ENCODE measurements around the gene DEPDC5. TPM values are rescaled to one million over a fixed set of nuclear protein-coding genes. Genes with fewer than 3 reads are reported as not detected.

The DEPDC5 gene
- total and polyA plus RNA-seq, 2 of the 8 experiments (the other 6 are each of a cell fraction or from before 2014, with no cell fraction given) = 18.3 to 26.5 TPM

DNA sequence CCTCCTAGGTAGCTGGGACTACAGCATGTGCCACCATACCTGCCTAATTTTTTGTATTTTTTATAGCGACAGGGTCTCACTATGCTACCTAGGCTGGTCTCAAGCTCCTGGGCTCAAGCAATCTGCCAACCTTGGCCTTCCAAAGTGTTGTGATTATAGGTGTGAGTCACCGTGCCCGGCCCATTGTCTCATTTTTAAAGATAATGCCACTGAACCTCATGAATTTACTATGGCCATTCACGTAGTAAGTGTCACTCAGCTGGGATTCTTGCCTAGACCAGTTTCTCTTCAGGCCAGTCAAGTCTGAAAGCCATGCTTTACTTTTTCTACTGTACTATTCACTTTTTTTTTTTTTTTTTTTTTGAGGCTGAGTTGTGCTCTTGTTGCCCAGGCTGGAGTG is 22.4 kb downstream of the DEPDC5 start:
- Histone ChIP-seq H4K91ac (replicated peaks; ENCODE audit: insufficient read length, low read length) (no peak overlapping the region), H3K36me3 (ENCODE audit: control insufficient read depth in 2 of 4, insufficient read depth in 4 of 4, low read length in 3 of 4) (peaks cover 6 to 24% (median 15%) of the 10 kb centered on the region in 4 experiments; a peak in 6 of 8 replicates), H3K27ac (ENCODE audit: low read depth, low read length) (no peak overlapping the region), H3K14ac (ENCODE audit: insufficient read length) (no peak overlapping the region), H2BK20ac (ENCODE audit: low read length) (no peak overlapping the region), H4K5ac (ENCODE audit: insufficient read length, low read depth, low read length) (no peak overlapping the region), H2BK15ac (ENCODE audit: low read length) (no peak overlapping the region), H3K56ac (replicated peaks; ENCODE audit: insufficient read length, low read depth, low read length) (no peak overlapping the region), H2AFZ (ENCODE audit: low read length) (no peak overlapping the region), H3K18ac (ENCODE audit: extremely low read depth, low read length) (no peak overlapping the region), H2BK120ac (replicated peaks; ENCODE audit: low read depth, low read length) (no peak overlapping the region), H3K4me2 (ENCODE audit: insufficient read depth in 1 of 2, low read depth in 2 of 2, low read length in 2 of 2) (no peak overlapping the region), H3K79me1 (ENCODE audit: low read depth, low read length) (no peaks in the 10 kb centered on the region), H3K27me3 (replicated peaks in 1 of 4; ENCODE audit: control insufficient read depth in 3 of 4, extremely low read depth in 1 of 4, insufficient read depth in 3 of 4, low read length in 3 of 4) (no peaks in the 10 kb centered on the region), H4K20me1 (replicated peaks in 1 of 2; ENCODE audit: control insufficient read depth in 1 of 2, insufficient read depth in 2 of 2, low read length in 2 of 2) (peaks cover 0 to 2% of the 10 kb centered on the region in 2 experiments), H3K23me2 (ENCODE audit: low read depth, low read length) (no peaks in the 10 kb centered on the region), H3K4ac (replicated peaks; ENCODE audit: insufficient read length, low read depth, low read length) (no peak overlapping the region), H2BK5ac (ENCODE audit: low read depth, low read length) (no peak overlapping the region), H4K8ac (ENCODE audit: extremely low read depth, insufficient read depth, low read length) (no peak overlapping the region), H3K9me3 (ENCODE audit: insufficient read depth in 2 of 2, low read depth in 1 of 2, low read length in 1 of 2) (no peaks in the 10 kb centered on the region), H2AK5ac (ENCODE audit: low read depth, low read length) (no peak overlapping the region), H3K79me2 (ENCODE audit: control insufficient read depth in 1 of 2, insufficient read depth in 2 of 2, low read length in 2 of 2) (no peaks in the 10 kb centered on the region), H3K4me1 (replicated peaks in 1 of 4; ENCODE audit: control insufficient read depth in 3 of 4, insufficient read depth in 4 of 4, low read length in 3 of 4) (no peaks in the 10 kb centered on the region), H2BK12ac (ENCODE audit: low read depth, low read length) (no peak overlapping the region), H3K9ac (replicated peaks in 1 of 4; ENCODE audit: extremely low read depth in 1 of 4, low read depth in 3 of 4, low read length in 3 of 4) (no peak overlapping the region), H3K23ac (ENCODE audit: insufficient read length) (no peak overlapping the region), H3K4me3 (ENCODE audit: extremely low read depth in 1 of 4, insufficient read depth in 2 of 4, low read depth in 3 of 4, low read length in 4 of 4) (no peak overlapping the region)
- FAIRE-seq = no peak
- CTCF ChIA-PET (ENCODE audit: partially characterized antibody) = interaction anchor here (0.6 to 2.3 kb wide), 3 partner anchors 68 to 166 kb away, joined by 3 to 8 read pairs (median 5); no protein-coding TSS in a partner anchor
- POLR2A ChIA-PET (ENCODE audit: partially characterized antibody) = interaction anchor here (0.6 kb wide), 1 partner anchor 41 kb away, joined by 3 read pairs; no protein-coding TSS in a partner anchor
- no peak for DNase-seq (ENCODE audit: low read depth in 1 of 2, low spot score in 2 of 2)
- WGBS, 2 experiments (ENCODE audit: extremely low coverage in 1 of 2, insufficient coverage in 1 of 2, insufficient read length in 1 of 2, insufficient replicate concordance in 2 of 2, low coverage in 1 of 2, low lambda C conversion rate in 2 of 2, missing lambda C conversion rate in 1 of 2) = 91% methylated on average over 4 of the region's 4 CpGs; no CpG with 5 or more reads in 1 of the 2 experiments
- TF ChIP-seq MAFK (IDR thresholded peaks at IDR 0.05; ENCODE audit: low read depth, low read length) = no peak
- TF ChIP-seq CTBP2 (IDR thresholded peaks at IDR 0.05; ENCODE audit: borderline replicate concordance, insufficient read depth, insufficient read length, low read length) = no peak
